ENCODE results near the gene RHOBTB1.
A peak's percentile ranks its signal among the peaks of the same experiment; 100 is the strongest.

The RHOBTB1 gene

DNA sequence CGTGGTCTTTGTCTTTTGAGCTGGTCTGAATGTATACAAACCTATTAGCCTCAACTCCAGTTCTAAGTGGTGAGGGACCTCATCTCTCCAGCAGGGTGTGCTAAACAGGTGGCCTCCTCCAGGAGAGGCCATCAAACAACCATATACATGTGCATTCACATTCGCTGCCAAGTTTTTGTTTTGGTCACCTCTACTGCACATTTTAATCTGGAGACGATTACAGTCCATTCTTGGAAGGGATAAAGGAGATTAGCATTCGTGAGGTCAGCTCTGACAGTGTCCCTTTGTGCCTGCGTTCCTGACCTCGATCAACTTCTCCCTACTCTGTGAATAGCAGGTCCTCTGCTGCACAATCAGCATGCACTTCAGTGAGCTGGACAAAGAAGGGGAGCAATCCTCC, 60.8 kb downstream of the RHOBTB1 start:
- H3K9ac ChIP-seq (ENCODE audit: low read depth, low read length, poor library complexity, severe bottlenecking), result no peak overlapping the region
- H3K9me2 ChIP-seq (replicated peaks; ENCODE audit: low read depth, low read length), result no peaks in the 10 kb centered on the region
- H2AFZ ChIP-seq (ENCODE audit: low read length), result no peak overlapping the region
- H3K36me3 ChIP-seq (ENCODE audit: insufficient read depth, low read length), result no peaks in the 10 kb centered on the region
- H3F3A ChIP-seq (ENCODE audit: low read depth), result no peaks in the 10 kb centered on the region
- H3K4me2 ChIP-seq (ENCODE audit: low read depth, low read length, poor library complexity, severe bottlenecking), result no peak overlapping the region
- no peak for TF ChIP-seq EZH2phosphoT487 (IDR thresholded peaks at IDR 0.05; ENCODE audit: borderline replicate concordance)
- TF ChIP-seq, protein P1, sequence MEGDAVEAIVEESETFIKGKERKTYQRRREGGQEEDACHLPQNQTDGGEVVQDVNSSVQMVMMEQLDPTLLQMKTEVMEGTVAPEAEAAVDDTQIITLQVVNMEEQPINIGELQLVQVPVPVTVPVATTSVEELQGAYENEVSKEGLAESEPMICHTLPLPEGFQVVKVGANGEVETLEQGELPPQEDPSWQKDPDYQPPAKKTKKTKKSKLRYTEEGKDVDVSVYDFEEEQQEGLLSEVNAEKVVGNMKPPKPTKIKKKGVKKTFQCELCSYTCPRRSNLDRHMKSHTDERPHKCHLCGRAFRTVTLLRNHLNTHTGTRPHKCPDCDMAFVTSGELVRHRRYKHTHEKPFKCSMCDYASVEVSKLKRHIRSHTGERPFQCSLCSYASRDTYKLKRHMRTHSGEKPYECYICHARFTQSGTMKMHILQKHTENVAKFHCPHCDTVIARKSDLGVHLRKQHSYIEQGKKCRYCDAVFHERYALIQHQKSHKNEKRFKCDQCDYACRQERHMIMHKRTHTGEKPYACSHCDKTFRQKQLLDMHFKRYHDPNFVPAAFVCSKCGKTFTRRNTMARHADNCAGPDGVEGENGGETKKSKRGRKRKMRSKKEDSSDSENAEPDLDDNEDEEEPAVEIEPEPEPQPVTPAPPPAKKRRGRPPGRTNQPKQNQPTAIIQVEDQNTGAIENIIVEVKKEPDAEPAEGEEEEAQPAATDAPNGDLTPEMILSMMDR (conservative IDR thresholded peaks at IDR 0.05; ENCODE audit: low read length), result peak; percentile 65
- no peaks in the 10 kb centered on the region for H3K4me1 ChIP-seq (ENCODE audit: insufficient read depth, low read length, poor library complexity, severe bottlenecking)
- no peaks in the 10 kb centered on the region for H3K9me3 ChIP-seq (ENCODE audit: insufficient read depth, low read depth, low read length)
- no peaks in the 10 kb centered on the region for H3K27me3 ChIP-seq (ENCODE audit: insufficient read depth, low read length, poor library complexity, severe bottlenecking)
- H3K79me2 ChIP-seq (ENCODE audit: insufficient read depth, low read length), result no peaks in the 10 kb centered on the region
- no peak overlapping the region for H3K4me3 ChIP-seq (ENCODE audit: low read length, poor library complexity, severe bottlenecking)
- no peaks in the 10 kb centered on the region for H4K20me1 ChIP-seq (ENCODE audit: insufficient read depth, low read length, poor library complexity, severe bottlenecking)

DNA sequence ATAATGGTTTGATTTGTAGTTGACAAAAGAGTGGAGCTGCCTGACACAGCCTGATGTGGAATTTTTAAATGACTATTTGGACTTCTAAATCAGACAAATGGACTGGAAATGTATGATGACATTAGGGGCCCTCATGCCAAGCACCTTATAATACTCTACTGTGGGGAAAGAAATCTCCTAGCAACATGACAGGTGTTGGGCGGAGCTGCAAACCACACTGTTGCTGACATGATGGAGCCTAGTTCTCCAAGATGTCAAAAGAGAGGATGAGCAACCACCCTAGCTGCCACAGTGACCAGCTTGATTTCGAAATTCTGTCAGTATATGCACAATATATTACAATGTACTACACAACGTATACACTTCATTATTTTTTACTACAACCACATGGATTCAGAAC, 65.8 kb downstream of the RHOBTB1 start:
- no peak overlapping the region for H2AFZ ChIP-seq (ENCODE audit: low read length)
- no peak overlapping the region for H3K9ac ChIP-seq (ENCODE audit: low read depth, low read length, poor library complexity, severe bottlenecking)
- H3K36me3 ChIP-seq (ENCODE audit: insufficient read depth, low read length), result no peaks in the 10 kb centered on the region
- H3F3A ChIP-seq (ENCODE audit: low read depth), result no peaks in the 10 kb centered on the region
- no peaks in the 10 kb centered on the region for H4K20me1 ChIP-seq (ENCODE audit: insufficient read depth, low read length, poor library complexity, severe bottlenecking)
- H3K9me3 ChIP-seq (ENCODE audit: insufficient read depth, low read depth, low read length), result no peaks in the 10 kb centered on the region
- no peaks in the 10 kb centered on the region for H3K9me2 ChIP-seq (replicated peaks; ENCODE audit: low read depth, low read length)
- no peak overlapping the region for H3K4me3 ChIP-seq (ENCODE audit: low read length, poor library complexity, severe bottlenecking)
- H3K79me2 ChIP-seq (ENCODE audit: insufficient read depth, low read length), result no peaks in the 10 kb centered on the region
- no peaks in the 10 kb centered on the region for H3K4me1 ChIP-seq (ENCODE audit: insufficient read depth, low read length, poor library complexity, severe bottlenecking)
- H3K27me3 ChIP-seq (ENCODE audit: insufficient read depth, low read length, poor library complexity, severe bottlenecking), result no peaks in the 10 kb centered on the region
- H3K4me2 ChIP-seq (ENCODE audit: low read depth, low read length, poor library complexity, severe bottlenecking), result no peak overlapping the region
- TF ChIP-seq EZH2phosphoT487 (IDR thresholded peaks at IDR 0.05; ENCODE audit: borderline replicate concordance), result no peak
- TF ChIP-seq, protein P1 (conservative IDR thresholded peaks at IDR 0.05; ENCODE audit: low read length), result no peak

DNA sequence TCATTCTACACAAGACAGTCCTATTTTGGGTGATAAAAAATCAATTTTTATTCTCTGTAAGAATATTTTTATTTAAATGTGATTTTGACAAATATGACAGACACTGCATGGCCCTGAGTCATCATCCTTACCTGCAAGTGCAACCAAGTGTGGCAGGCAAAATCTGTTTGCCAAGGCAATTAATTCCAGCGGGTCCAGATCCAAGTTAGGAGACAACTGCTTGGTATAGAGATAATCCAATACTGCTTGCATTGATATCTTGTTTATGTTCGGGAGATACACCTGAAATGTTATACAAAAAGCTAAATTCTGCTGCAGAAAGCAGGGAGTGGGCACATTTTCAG, 66.2 kb downstream of the RHOBTB1 start:
- Histone ChIP-seq H3K27me3 (ENCODE audit: insufficient read depth, low read length, poor library complexity, severe bottlenecking) (no peaks in the 10 kb centered on the region), H3K4me3 (ENCODE audit: low read length, poor library complexity, severe bottlenecking) (no peak overlapping the region), H3K4me1 (ENCODE audit: insufficient read depth, low read length, poor library complexity, severe bottlenecking) (no peaks in the 10 kb centered on the region), H3F3A (ENCODE audit: low read depth) (no peaks in the 10 kb centered on the region), H3K9ac (ENCODE audit: low read depth, low read length, poor library complexity, severe bottlenecking) (no peak overlapping the region), H3K79me2 (ENCODE audit: insufficient read depth, low read length) (no peaks in the 10 kb centered on the region), H3K9me3 (ENCODE audit: insufficient read depth, low read depth, low read length) (no peaks in the 10 kb centered on the region), H2AFZ (ENCODE audit: low read length) (no peak overlapping the region), H4K20me1 (ENCODE audit: insufficient read depth, low read length, poor library complexity, severe bottlenecking) (no peaks in the 10 kb centered on the region), H3K4me2 (ENCODE audit: low read depth, low read length, poor library complexity, severe bottlenecking) (no peak overlapping the region), H3K36me3 (ENCODE audit: insufficient read depth, low read length) (no peaks in the 10 kb centered on the region), H3K9me2 (replicated peaks; ENCODE audit: low read depth, low read length) (no peaks in the 10 kb centered on the region)
- TF ChIP-seq, protein P1 (conservative IDR thresholded peaks at IDR 0.05; ENCODE audit: low read length), result no peak
- no peak for TF ChIP-seq EZH2phosphoT487 (IDR thresholded peaks at IDR 0.05; ENCODE audit: borderline replicate concordance)

All from Loucy (cell line).